Stimulated activated CD8-positive, alpha-beta memory T cell treated with anti-CD3 and anti-CD28 coated beads, Interleukin-12 subunit alpha, Interleukin-12 subunit beta, amount 100 ng/mL, for 4 hours (primary cell): Measurements from ENCODE around the gene SKAP2.

Experiments
- DNase-seq: peaks from one replicate; pipeline ENCODE4 v3.0.0-alpha.2; 2020; ENCODE audit warnings: low read depth

SKAP2 gene

DNA sequence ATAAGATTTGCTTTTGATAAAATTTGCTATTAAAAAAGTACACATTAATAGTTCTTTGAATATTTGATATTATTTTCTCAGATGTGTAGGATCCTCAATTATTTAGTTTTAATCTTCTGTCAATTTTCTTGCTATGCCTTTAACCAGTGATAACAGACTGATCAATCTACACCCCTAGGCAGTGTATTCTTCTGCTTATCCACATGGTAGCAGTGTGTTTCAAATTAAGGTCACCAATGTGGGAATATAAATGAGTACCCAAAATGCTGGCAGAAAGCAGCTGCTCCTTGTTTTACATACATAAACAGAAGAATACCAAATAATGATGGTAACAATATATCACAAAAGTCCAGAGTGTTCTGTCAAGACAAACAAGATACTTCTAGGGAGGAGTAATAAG lies 87.0 kb downstream of the SKAP2 start:
- no peak for DNase-seq

- no peak for DNase-seq
These were observed 103.9 kb downstream of the SKAP2 start for GRCh38 chr7:26760501-26760900.

GRCh38 chr7:26759108-26759507 lies 105.3 kb downstream of the SKAP2 start:
- DNase-seq = no peak

- no peak for DNase-seq
These were observed 121.2 kb downstream of the SKAP2 start for GRCh38 chr7:26743205-26743604.

DNA sequence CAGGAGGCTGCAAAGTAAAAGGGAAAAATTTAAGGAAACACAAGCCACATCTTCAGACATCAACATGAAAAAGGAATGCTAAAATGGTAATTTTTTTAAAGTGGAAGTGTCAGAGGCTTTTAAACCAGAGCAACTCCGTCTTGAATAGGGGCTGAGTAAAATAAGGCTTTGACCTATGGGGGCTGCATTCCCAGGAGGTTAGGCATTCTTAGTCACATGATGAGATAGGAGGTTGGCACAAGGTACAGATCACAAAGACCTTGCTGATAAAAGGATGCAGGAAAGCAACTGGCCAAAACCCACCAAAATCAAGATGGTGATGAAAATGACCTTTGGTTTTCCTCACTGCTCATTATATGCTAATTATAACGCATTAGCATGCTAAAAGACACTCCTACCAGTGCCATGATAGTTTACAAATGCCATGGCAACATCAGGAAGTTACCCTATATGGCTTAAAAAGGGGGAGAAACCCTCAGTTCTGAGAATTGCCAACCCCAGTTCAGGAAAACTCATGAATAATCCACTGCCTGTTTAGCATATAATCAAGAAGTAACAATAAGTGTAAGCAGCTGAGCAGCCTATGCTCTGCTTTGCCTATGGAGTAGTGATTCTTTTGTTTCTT lies 128.3 kb downstream of the SKAP2 start:
- DNase-seq = no peak

DNA sequence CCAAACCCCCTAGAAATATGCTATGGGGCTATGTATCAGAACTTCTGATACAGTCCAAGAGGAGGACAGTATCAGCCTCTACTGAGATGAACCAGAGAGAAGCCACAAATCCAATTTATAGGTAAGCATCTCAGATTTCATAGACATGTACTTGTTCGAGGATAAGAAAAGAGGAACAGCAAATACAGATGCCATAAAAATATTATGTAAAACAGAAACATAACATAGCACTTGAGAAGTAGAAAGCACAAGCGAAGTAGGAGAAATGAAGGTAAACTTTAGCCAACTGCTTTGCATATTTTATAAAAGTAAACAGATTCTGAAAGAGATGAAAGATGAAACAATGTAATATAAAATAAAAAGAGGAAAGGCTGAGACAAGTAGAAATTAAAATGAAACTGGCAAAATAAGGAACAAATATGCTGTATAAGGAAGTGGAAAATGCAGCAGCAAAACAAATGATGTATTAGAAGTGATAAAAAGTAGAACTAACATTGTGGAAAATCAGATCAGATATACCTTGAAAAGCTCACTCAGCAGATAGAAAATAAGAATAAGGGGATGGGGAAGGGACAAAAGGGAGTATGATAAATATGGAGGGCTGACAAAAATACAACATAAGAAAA lies 135.1 kb downstream of the SKAP2 start:
- DNase-seq = no peak

DNA sequence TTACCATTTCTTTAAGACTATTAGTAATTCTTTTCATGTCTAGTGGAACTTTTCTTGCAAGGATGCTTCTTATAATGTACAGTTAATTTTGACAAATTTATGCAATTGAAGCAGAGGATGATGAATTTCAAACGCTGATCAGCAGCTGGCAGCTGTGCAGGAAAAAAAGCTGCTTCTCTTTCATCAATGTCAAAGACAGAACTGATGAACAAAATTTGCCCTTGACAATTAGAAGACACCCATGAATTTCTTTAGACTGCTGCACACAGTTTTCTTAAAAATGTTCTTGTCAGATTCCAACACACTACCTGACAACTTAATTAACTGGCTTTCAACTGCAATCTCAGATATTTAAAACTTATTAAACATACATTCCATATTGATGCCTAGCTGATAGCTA lies 138.3 kb downstream of the SKAP2 start:
- DNase-seq = no peak

- no peak for DNase-seq
These were observed 139.6 kb downstream of the SKAP2 start for GRCh38 chr7:26724795-26725194.

DNA sequence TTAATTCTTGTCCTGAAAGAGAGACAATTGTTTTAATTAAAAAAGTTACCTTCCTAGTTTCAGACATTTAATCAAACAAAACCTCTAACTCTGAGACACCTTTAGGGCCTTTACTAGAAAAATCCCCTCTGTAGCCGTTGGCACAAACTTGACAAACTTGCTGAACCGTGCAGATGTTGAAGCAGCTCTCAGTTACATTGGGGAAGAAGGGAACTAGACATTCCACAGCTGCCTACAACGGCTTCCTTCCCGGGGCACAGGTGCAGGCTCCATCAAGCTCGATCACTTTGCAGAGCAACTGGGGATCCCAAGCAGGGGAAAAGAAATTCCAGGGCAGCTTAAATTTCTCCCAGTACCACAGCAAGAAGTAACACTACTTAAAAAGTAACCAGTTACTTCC lies 141.3 kb downstream of the SKAP2 start:
- DNase-seq = no peak

DNA sequence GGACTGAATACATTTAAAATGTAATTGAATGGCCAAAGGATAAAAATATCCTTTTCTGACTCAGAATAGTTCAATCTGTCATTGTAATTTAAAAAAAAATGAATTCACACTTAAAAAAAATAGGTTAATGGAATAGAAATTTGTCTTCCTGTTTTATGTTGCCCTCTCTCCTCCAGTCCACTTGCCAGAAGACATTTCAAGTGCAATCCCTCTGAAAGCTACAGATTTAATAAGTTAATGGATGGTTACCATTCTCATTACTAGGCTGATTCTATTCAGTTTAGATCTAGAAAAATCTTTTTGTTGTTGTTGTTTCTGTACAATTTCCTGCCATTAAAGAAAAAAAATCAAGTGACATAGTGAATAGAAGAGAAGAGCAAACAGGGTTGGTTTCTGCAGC lies 142.9 kb downstream of the SKAP2 start:
- DNase-seq = no peak

DNA sequence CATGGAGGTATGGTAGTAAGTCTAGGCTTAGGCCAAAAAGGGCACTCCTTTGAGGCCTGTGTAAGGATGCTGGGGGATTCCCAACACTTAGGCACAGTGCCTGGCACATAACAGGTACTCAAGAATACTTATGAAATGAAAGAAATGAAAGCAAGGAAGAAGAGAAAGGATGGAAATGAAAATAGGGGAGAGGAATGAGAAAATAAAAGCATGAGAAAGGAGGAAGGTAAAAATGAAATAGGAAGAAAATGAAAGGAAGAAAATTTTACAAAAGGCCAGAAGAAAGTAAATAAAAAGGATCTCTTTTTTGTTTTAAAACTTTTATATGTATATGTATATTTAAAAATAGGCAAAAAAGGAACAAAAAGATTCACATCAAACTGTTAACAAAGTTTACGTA lies 146.3 kb downstream of the SKAP2 start:
- DNase-seq = no peak

- no peak for DNase-seq
These were observed 150.0 kb downstream of the SKAP2 start for GRCh38 chr7:26714438-26714837.

DNA sequence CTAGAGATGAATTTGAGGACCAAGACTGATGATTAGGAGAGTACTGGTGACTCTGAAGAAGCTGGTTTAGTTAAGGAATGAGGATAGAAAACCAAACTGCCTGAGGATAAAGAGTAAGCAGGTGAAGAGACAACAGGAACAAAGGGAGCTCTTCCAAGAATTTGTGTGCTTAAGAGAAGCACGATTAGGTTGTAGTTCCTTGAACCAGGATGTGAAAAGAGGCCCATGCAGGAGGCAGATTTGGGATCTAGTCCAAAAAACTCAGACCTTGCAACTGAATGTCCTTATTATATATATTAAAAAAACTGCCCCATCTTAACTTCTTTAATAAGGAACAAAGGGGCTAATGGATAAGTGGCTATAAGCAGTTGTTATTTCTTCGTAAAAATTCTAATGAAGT lies 150.4 kb downstream of the SKAP2 start:
- DNase-seq = no peak

DNA sequence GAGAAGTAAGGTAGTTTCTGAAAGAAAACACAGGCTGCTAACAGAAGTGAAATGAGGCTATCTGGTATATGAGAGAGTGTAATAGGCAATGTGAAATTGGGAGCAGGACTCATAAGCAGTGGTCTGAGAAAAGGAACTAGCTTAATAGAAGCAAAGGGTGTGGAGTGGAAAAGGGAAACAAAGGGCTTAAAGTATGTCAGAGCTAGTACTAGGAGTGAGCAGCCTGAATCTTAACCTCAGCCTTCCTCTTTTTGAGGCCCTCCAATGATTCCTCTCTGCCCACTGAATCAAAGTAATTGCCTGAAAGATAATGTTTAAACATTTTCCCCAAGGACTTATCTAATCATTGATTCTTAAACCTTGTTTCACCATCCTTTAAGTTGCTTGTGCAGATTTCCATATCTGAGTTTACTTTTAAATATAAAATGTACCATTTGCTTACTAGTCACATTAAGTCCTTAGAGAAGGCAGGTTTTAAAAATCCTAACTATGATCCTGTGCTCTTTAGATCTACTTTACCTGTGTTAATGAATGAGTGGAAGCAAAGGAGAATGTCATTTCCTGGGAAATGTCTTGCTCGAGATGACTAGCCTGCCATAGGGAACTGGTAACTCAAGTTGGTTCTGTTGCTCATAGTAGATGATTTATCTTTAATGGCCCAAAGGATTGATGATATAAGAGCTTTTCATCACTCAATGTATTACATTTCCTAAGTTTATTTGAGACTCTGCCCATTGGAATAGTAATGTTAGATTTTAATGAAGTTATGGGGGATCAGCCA lies 155.0 kb downstream of the SKAP2 start:
- DNase-seq = no peak

GRCh38 chr7:26705567-26705966 lies 158.8 kb downstream of the SKAP2 start:
- DNase-seq = no peak

GRCh38 chr7:26704786-26705185 lies 159.6 kb downstream of the SKAP2 start:
- no peak for DNase-seq

- DNase-seq = no peak
These were observed 160.4 kb downstream of the SKAP2 start for GRCh38 chr7:26704036-26704435.

DNA sequence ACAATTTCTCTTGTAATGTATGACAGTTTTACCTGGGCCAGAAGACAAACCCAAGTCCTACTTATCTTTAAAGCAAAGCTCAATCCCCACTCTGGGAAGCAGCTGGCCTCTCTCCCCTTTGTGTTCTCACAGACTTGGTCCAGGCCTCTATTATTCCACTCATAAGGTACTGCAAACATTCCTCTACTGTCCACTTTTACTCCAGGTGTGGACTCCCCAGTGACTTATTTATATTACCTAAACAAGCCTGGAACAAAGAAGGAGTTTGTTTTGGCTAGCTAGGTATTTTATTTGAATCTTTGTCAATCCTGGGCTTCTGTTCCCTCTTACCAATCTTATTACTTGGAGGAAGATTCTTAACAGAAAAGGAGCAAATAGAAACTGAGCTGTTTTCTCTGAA lies 163.5 kb downstream of the SKAP2 start:
- DNase-seq = no peak

GRCh38 chr7:26700386-26700785 lies 164.0 kb downstream of the SKAP2 start:
- no peak for DNase-seq

DNA sequence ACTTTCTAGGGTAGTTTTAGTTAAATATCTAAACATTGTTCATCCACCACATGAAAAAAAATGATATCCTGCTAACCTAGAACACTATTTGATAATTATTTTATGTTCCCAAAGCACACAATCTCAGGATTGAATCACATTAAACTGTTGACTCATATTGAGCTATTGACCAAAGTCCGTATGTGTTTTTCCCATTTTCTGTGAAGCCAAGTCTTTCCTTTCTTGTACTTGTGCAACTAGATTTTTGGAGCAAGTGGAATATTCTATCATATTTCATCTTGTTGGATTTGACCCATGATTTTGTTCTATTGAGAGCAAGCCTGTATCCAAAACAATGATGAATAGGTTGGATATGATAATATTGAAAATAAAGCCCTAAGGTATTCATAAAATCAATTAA lies 164.6 kb downstream of the SKAP2 start:
- no peak for DNase-seq

DNA sequence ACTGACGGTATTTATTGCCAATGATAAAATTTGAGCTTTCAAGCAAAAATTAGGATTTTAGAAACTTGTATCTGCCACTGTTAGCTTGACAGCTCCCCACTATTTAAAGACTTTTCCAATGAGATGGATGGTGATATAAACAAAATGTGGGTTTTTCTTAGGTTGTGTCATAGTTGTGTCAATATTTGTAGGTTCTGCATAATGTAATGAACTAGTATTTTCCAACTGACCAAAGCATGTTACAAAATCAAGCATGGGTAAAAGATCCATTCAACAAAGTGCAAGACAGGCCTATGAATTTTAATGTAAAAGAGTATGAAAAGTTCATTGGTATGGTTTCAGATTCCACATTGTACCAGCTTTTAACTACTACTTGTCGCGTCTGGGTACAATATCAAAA lies 165.6 kb downstream of the SKAP2 start:
- DNase-seq = no peak

GRCh38 chr7:26698194-26698593 lies 166.2 kb downstream of the SKAP2 start:
- no peak for DNase-seq

GRCh38 chr7:26696978-26697377 lies 167.4 kb downstream of the SKAP2 start:
- DNase-seq = no peak

GRCh38 chr7:26696161-26696560 lies 168.2 kb downstream of the SKAP2 start:
- DNase-seq = no peak
